ENCODE data around the gene TCIRG1.

TCIRG1 gene

GRCh38 chr11:68007498-68008380 is 31.1 kb upstream of the TCIRG1 start:
- no peak for DNase-seq

DNA sequence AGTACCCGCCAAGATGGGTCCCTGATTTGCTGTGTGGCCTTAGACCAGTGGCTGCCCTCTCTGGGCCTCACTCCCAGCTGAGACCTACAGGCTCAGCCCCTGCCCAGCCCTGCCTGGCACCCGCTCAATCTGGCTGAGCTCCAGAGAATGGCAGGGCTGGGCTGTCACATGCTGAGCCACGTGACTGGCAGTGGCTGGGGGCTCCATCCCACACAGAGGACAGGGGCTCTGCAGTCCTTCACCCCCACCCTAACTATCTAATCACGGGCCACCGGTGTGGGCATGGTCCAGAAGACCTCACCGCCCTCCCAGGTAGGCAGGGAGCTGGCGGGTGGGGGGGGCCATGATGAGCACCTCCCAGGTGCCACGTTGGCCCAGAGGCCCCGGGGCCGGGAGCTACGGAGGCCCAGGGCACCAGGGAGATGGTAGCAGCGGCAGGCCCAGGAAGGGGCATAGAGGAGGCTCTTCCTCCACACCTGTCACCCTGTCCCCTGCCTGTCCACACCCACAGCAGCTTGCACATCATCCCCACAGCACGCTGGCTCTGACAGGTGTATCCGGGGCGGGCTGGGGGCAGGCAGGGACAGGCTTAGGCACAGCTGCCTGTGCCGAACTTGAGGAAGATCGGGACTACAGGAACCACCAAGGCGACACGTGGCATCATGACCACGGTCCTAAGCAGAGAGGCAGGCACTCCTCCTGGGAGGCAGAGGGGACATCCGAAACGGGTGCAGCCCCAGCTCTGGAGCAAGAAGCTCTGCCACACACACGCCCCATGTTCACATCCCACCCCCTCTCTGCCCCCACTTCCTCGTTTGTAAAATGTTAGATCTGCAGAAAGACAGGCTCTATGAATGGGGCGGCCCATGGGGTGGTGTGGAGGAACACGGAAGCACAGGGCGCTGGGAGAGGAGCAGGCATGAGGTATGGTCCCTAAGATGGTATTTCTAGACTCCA is 30.2 kb upstream of the TCIRG1 start:
- DNase-seq, result peak; percentile 91

DNA sequence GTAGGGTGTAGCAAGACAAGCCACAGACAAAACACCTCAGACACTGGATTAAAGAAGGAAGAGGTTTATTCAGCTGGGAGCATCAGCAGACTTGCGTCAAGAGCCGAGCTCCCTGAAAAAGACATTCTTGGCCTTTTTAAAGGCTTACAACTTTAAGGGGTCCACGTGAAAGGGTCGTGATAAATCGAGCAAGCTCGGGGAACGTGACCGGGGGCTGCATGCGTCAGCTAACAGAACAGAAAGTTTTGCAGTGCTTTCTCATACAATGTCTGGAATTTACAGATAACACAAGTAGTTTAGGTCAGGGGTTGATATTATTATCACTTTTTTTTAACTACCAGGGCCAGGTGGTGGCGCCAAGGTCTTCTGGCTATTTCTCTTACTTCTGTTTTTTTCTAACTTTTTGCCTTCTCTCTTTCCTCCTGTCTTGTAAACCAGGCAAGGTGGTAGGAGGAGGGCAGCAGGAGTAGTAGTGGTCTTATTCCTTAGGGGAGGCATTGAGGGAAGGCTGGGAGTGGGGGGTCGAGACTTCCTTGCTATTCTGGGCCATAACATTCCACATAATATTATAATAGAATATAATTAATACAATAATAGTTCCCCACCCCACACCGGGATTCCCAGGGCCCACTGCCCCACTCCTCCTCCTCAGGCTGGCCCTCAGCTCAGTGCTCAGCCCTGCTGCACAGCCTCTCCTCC is 29.3 kb upstream of the TCIRG1 start:
- peak; percentile 72 for DNase-seq

DNA sequence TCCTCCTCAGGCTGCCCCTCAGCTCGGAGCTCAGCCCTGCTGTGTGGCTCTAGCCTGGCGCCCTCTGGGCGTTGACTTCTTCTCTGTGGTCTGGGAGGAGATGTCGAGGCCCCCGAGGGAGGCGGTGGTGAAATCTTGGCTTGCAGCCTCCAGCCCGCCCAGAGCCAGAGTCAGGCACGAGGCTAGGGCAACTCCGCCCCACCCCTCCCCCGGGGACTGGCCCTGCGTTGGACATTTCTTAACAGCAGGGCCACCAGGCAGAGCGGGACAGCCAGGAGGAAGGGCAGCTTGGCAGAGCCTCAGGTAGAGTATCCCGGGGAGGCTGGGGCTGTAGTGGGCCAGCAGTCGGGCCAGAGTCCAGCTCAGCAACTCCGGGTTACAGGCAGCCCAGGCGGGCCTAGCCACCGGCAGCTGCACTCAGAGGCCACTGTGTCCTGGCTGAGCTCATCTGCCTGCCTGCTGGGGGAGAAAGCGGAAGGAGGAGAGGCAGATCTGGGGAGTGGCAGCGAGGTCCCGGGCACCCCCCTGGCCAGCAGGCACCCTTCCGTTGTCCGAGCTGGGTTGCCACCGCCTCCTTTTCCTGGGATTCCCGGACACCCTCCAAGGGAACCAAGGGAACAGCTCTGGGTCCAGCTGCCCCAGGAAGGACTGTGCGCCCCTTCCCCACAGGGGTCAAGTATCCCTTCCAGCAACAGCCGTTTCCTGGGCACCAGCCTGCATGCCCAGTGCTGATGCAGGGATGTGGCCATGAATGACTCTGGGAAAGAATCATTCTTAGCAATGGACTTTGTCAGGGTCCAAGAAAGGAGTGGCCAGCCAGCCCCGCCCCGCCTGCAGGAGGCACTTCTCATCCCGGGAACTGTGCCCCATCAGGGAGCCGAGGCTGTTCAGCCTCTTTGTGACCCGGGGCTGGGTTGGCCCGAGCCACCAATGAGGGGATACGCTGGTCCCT is 28.5 kb upstream of the TCIRG1 start, which contains the start of gene ALDH3B1:
Gene ALDH3B1 (plus strand): TSS at position 238 of the 952 bp plus-strand sequence. CDS start 4,971 bp downstream, outside the sequence.
- peak; percentile 94 for DNase-seq

DNA sequence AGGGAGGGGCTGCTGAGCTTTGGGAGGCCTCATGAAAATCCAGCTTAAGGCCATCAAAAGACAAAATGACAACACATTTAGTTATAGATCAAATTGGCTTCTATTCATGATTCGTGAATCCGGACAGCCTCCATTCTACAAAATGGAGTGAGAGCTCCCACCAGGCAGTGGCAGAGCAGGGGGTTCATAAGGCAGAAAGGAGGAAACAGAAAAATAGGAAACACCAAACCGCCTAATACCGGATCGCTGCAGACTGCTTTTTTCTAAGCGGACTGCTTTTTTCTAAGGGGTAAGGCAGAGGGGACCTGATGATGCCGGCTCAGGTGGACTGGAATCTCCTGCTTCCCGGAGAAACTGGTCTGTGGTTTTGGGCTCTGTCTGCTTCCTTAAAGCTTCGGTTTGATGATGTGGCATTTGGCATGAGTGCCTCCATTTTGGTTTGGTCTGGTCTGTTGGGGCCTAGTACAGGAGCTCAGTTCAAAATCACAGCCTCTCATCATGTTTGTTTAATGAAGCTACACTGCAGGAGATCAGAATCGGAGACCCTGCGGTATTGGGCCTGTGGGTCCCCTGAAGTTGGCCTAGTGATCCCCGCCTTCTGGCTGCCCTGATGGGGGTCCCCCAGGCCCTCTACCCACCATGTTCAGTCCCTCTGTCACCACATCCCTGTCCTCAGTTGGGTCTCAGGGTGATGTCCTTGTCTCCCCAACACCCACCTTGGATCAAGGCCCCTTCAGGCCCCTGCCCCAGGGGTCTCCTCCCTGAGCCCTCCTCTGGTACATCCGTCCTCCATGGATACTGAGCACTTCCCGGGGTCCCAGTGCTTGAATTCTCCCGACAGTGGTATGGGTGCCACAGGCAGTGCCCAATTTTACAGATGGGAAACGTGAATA is 27.5 kb upstream of the TCIRG1 start:
- peak; percentile 9 for DNase-seq

- DNase-seq, result peak; percentile 6
Measured at GRCh38 chr11:68012044-68012842, 26.6 kb upstream of the TCIRG1 start.

- no peak for DNase-seq
Measured at GRCh38 chr11:68012843-68013610, 25.8 kb upstream of the TCIRG1 start.

DNA sequence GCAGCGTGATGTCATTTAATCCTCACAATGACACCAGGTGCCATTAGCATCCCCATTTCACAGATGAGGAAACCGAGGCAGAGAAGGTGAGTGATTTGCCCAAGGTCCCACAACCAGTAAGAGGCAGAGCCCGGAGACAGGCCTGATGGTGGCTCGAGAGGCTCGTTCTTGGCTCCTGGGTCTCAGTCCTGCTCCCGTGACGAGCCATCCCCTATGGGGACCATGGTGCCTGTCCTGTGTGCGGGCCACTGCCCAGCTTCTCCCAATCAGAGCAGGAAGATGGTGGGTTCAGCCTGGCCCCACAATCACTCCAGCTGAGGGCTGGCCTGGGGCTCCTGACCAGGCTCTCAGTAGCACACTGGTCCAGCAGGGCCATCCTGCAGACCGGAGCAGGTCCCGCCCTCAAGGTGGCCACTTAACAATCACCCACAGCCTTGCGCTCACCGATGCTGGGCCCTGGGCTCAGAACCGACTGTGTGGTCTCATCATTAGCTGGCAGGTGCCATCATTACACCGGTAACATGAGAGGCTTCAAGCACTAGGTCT is 25.1 kb upstream of the TCIRG1 start:
- DNase-seq, result no peak

DNA sequence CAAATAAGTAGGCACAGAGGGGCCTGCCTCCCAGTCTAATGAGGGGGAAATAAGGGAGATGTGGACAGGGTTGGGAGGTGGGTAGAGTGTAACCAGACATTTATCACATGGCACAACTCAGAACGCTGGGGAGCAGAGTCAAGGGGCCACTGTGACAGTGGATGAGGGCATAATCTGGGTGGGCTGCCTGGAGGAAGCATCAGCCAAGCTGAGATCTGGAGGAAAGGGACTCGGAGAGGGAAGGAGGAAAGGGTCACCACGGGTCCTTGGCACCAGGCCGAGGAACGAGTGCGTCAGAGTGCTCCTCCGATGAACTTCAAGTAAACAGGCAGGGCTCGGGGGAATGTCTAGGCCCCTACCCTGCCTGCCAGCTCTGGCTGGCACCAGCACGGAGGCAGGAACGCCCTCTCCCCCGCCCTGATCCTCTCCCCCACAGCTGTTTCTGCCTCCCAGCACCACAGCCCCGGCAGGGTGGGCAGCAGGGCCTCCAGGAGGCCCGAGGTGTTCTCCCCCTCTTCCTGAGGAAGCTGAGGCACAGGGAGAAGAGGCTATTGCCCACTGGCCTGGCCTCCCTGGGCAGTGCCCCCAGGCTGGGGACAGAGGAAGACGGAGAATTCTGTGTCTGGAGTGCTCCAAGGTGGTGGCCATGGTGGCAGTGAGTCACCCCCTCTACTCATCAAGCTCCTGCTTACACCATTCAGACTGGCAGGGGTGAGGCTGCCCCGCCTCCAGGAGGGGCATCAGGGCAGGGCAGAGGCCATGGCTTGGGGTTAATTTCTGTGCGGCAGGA is 24.5 kb upstream of the TCIRG1 start:
- no peak for DNase-seq

- DNase-seq, result no peak
Measured at GRCh38 chr11:68014947-68015447, 23.8 kb upstream of the TCIRG1 start.

- DNase-seq, result no peak
Measured at GRCh38 chr11:68015467-68015866, 23.4 kb upstream of the TCIRG1 start.

- no peak for DNase-seq
Measured at GRCh38 chr11:68016161-68016903, 22.5 kb upstream of the TCIRG1 start.

DNA sequence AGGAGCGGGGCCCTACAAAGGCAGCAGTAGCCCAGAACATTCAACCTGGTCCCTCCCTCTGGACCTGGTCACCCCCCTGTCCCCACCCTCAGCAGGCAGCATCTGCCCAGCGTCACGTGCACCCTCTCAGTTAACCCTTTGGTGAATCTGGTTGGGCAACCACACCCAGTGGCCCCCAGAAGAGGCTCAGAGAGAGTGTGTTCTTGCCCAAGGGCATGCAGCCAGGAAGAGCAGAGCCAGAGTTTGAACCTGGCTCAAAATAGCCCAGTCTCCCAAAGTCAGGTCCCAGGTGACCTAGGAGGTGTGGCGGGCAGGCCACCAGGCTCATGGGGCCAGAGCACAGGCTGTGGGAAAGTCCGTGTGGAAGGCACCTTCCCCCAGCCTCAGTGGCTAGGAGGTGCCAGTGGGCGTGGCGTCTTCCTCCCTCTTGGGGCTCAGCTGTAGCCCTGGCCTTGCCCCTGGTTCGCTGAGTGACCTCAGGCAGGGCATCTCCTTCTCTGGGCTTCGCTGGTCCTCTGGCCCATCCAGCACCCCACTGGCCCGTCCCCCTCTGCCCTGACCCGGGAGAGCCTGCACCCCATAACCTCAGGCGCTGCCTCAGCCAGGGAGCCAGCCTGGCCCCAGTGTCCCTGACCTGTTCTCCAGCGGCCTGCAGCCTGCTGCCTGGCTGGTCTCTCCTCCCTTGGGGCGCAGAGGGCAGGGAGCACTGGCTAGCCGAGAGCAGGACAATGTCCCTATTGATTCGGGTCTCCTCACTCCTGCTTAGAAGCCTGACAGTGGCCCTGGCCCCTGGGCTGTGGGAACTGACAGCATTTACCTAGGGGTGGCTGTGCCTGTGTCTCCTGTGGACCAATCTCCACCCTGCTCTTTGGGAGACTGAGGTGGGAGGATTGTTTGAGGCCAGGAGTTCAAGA is 21.7 kb upstream of the TCIRG1 start:
- DNase-seq, result no peak

GRCh38 chr11:68017980-68018729 is 20.7 kb upstream of the TCIRG1 start:
- no peak for DNase-seq

DNA sequence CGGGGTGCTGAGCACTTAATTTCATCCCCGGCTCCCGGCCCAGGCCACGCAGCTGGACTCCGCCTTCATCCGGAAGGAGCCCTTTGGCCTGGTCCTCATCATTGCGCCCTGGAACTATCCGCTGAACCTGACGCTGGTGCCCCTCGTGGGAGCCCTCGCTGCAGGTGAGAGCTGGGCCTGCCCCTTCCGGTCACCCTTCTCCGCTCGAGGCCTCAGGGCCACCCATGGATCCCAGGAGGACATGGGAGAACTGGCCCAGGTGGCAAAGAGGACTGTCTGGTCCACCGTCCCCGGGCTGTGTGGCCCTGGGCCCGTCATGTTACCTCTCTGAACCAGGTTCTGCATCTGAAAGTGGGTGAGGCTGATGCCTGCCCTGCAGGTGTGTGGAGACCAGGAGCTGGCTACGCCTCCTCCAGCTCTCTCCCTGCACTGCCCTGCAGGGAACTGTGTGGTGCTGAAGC is 20.1 kb upstream of the TCIRG1 start:
- DNase-seq, result no peak

All from GF-D8 (cell line).